HG03469 (cell line): Measurements from ENCODE around the gene PAK1IP1.
A peak's percentile ranks its signal among the peaks of the same experiment; 100 is the strongest.
"Not testable (repeated sequence)": the region's sequence is repeated elsewhere in the genome, so short reads cannot be mapped to it uniquely, and the experiment has no call there.

ENCODE experiments used
- ATAC-seq: cut with Tn5 transposase; IDR thresholded peaks from one replicate; pipeline ENCODE4 v1.9.1; 2021; ENCODE audit warnings: mild to moderate bottlenecking, moderate library complexity, moderate number of reproducible peaks; ENCODE audit not compliant: unreplicated experiment

PAK1IP1 gene

GRCh38 chr6:10690651-10691445, 3.9 kb upstream of the PAK1IP1 start:
- no peak for ATAC-seq

GRCh38 chr6:10692965-10693538, 1.7 kb upstream of the PAK1IP1 start:
- no peak for ATAC-seq

GRCh38 chr6:10695086-10695657, 400 bp downstream of the PAK1IP1 start:
- ATAC-seq, result no peak

GRCh38 chr6:10696655-10697054, 1.9 kb downstream of the PAK1IP1 start:
- no peak for ATAC-seq

- no peak for ATAC-seq
Measured at GRCh38 chr6:10713962-10714361, 19.2 kb downstream of the PAK1IP1 start.

GRCh38 chr6:10719296-10719963, 24.7 kb downstream of the PAK1IP1 start:
- no peak for ATAC-seq

GRCh38 chr6:10719964-10720264, 25.1 kb downstream of the PAK1IP1 start:
- ATAC-seq, result no peak

GRCh38 chr6:10720265-10720959, 25.6 kb downstream of the PAK1IP1 start:
- ATAC-seq, result no peak

- ATAC-seq, result not testable (repeated sequence)
Measured at GRCh38 chr6:10720960-10721849, 26.4 kb downstream of the PAK1IP1 start.

GRCh38 chr6:10721850-10722569, 27.2 kb downstream of the PAK1IP1 start:
- ATAC-seq, result no peak

GRCh38 chr6:10722570-10722819, 27.7 kb downstream of the PAK1IP1 start:
- no peak for ATAC-seq

- ATAC-seq, result peak; percentile 93
Measured at GRCh38 chr6:10722820-10723566, 28.2 kb downstream of the PAK1IP1 start, which contains the start of gene TMEM14C. TSS of gene TMEM14C (plus strand) at chr6:10723070. CDS start at chr6:10724614, 1,544 bp downstream.

GRCh38 chr6:10723567-10723881, 28.8 kb downstream of the PAK1IP1 start:
- no peak for ATAC-seq

GRCh38 chr6:10725044-10725443, 30.3 kb downstream of the PAK1IP1 start:
- no peak for ATAC-seq

GRCh38 chr6:10725716-10726115, 30.9 kb downstream of the PAK1IP1 start:
- no peak for ATAC-seq

GRCh38 chr6:10730254-10730653, 35.5 kb downstream of the PAK1IP1 start:
- ATAC-seq, result no peak

GRCh38 chr6:10733151-10733715, 38.5 kb downstream of the PAK1IP1 start:
- no peak for ATAC-seq

GRCh38 chr6:10733863-10734262, 39.1 kb downstream of the PAK1IP1 start:
- no peak for ATAC-seq

GRCh38 chr6:10736731-10737130, 42.0 kb downstream of the PAK1IP1 start:
- no peak for ATAC-seq
